ENCODE measurements around the gene ACSL1.

DNA sequence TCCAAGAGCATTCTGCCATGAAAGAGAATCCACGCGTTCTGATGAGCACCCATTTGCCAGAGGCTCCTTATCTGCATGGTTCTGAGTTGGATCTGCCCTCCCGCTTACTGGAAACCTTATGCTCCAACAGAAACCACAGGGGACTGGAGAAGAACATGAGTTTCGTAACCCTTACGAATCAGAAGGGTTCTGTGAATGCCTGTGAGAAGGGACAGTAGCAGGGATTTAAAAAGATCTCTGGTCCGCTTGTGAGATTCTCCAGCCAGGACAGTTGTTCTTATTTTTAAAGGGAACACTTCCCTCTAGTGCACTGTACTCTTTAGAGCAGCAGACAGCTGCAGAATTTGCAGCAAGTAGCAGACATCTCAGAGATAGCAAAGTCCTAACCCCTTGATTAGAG is 69.4 kb downstream of the ACSL1 start:
- TF ChIP-seq SIN3A (IDR thresholded peaks at IDR 0.05; ENCODE audit: borderline replicate concordance, insufficient read depth, low read length) (no peak), TAF1 (IDR thresholded peaks at IDR 0.05; ENCODE audit: borderline replicate concordance, insufficient read depth, low read length) (no peak), REST (IDR thresholded peaks at IDR 0.05; ENCODE audit: insufficient read depth in 1 of 2, low read depth in 2 of 2, low read length in 2 of 2) (no peak), POLR2AphosphoS5 (IDR thresholded peaks at IDR 0.05; ENCODE audit: low read depth, low read length) (no peak), FOXP2 (optimal IDR thresholded peaks at IDR 0.05; ENCODE audit: borderline replicate concordance, extremely low read depth, extremely low read length, insufficient read depth) (no peak)
